HS-27A (cell line): ENCODE results near the gene TGM2.

Source experiments
- DNase-seq: peaks from one replicate; pipeline ENCODE4 v3.0.0-alpha.2; 2012; ENCODE audit warnings: low read depth, missing footprints

TGM2 gene

DNA sequence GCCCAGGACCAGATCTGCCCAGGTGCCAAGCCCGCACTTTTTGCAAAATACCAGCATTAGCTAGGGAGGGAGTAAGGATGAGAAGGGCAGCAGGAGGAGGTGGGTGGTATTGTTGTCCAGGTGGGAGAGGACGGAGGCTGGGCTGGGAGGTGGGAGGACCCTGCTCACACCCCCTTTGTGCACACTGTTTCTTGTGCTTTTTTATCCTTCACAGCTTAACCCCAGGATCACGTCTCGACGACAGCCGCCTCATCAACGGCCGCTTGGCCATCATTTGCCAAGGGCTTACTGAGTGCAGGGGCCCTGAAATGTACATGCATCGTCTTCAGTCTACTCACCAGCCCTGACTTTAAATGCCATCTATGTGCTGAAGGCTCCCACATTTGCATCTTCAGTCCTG lies 12.1 kb upstream of the TGM2 start:
- DNase-seq = no peak

- DNase-seq = no peak
Observed at GRCh38 chr20:38175304-38176180, 10.5 kb upstream of the TGM2 start.

DNA sequence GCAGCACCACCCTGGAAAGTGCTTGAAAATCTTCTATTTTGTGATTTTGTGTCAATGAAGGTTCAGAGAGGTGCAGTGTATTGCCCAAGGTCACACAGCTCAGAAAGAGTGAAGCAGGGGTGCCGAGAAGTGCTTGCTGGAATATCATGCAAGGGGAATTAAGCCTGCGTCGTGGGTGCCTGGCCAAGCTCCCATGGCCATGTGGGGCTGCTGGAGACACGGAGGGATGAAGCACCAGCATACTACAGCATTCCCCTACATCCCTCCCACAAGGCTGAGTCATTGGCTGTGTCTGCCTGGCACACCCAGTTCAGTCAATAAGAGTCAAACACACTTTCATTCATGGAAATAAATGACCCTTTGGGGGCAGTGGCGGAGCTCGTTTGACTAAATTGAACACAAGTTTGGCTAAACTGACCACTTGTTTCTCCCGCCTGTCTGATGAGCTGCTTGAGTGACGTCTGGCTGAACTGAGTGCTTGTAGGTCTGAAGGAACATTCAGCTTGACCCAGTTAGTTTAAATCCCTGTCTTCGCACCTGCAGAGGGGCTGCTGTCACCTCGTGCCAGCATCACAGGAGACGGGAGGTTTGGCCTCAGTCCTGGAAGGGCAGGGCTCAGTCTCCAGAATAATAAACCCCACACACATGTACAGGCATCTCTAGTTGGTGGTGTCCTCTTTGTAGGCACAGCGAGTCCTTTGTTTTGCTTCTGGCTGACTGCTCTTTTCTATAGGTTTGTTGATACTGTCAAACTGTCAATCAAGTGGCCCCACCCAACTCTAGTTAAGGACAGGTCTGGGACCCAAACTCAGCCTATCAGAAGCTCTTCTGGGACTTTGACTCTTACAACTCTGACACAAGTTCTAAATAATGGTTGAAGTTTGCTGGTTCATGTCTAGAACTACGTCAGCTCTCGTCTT lies 8.4 kb upstream of the TGM2 start:
- peak; percentile 93 for DNase-seq

GRCh38 chr20:38172408-38172807 lies 7.3 kb upstream of the TGM2 start:
- DNase-seq = no peak

- DNase-seq = no peak
Observed at GRCh38 chr20:38171675-38172043, 6.6 kb upstream of the TGM2 start.

DNA sequence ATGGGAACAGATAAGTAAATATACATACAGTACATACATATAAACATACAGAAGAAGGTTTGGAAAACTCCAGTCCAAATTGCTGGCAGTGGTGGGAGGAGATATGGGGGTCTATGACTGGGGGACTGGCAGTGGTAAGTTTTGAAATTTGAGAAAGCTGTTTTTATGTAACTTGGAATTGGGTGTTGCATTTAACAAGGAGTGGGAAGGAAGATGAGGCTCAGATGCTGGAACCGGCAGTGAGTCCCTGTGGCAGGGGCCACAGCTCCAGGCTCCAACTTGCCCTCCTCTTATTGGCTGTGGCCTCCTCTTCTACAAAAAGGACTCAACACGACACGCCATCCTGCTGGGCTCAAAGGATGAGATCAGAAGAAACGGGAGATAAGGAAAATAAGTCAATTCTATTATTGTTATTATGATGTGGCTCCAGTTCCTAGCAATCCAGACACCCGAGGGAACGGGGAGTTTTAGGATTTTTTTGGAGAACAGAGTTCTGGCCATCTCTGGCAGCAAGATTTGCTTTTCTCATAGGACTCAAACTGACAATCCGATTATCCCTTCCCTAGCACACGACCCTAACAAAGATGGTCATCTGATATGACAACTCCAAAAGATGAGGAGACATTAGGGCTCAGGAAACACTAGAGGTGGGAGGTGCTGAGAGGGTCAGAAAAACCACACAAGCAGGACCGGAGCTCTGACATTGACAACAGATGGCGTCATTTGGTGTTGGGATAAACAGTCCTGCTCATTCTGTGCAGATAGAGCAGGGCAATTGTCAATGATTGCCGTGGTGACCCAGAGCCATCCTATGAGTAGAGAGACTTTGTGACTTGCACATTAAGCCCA lies 6.0 kb upstream of the TGM2 start:
- DNase-seq = no peak

DNA sequence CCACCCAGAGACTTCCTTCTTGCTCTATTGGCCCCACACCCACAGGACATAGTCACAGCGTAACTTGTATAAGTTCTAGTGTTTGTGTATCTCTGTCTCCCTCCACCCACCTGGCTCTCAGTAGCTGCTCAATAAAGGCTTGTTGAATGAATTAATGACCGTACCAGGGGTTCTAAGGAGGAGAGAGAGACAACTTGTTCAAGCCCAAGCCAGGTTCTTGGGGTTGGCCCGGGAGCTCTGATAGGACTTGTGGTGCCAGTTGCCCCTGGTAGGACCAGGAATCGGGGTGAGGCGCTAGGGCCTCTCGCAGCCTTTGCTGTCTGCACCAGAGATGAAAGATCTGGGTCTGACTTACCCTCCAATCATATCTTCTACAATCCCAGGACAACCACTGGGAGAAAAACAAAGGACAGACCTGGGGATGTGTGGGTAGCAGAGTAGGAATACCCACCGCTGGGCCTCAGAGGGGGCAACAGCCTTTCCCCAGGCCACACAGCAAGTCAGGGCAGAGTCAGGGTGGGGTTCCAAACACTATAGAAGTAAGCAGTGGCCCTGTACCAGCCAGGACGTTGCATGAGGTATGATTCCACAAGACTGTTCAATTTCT lies 5.3 kb upstream of the TGM2 start:
- DNase-seq = no peak

GRCh38 chr20:38169636-38170193 lies 4.6 kb upstream of the TGM2 start:
- DNase-seq = no peak

DNA sequence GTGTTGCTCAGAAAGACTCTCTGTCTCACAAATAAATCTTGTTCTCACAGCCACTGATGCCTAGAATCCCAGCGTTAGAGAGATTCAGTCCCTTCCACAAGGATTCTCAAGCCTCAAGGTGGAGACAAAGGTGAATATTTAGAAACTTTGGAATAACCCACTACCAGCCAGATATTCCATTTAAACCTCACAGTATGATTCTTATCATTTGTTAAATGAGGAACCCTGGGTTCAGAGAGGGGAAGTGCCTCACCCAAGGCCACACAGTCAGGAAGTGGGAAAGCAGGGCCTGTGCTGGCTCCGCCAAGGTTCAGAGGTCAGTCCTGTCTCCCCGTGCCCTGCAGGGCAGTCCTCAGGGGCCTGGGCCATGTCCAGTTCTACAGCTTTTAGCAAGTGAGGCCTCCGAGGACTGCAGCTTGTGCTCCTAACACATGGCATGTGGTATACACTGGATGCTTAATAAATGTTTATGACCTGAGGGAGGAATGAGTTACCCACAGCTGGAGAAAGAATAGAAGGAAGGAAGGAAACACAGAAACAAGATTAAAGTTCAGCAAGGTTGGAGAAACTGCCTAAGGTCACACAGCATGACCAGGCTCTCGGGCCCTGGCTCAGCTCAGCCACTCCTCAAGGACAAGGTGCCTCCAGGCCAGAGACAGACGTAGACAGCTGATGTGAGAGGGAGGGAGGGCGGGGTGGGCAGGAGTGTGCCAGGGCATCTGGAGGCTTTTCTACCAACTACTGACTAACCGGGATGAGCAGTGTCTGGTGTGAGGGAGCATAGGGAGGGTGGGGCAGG lies 3.9 kb upstream of the TGM2 start:
- DNase-seq = no peak

DNA sequence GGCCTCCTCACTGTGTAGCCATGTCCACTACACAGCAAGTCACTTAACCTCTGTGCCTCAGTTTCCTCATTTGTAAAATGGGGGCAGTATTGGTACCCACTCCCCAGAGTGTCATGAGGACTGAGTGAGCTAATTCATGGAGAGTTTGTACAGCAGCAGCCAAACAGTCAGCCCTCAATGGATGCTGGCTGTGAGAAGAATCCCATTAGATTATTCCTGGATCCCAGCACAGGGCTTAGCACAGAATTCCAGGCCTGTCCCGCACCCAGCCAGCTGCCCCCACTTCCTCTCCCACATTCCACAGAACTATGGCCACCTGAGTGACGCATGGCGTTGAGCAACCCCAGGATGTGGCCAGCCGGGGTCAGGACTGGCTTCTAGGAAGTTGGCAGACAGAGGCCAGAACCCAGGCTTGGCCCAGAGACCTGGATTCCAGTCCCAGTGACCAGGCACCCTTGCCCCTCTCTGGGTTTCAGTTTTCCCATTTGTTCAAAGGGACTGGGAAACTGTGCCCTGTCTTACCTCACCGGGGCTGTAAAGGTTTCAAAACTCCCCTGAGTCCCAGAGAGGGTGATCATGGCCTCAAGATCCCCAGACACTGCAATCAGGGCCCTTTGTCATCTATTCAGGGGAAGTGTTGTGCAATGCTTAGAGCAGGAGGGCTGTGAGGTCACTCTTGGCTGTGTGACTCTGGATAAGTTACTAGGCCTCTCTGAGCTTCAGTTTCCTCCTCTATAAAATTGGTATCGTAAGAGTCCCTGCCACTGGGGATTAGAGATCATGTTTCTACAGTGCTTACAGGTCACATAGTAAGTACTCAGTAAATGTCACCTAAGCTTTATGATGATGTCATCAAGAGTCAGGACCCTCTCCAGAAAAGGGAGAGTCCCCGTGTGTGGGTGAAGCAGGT lies 3.0 kb upstream of the TGM2 start:
- peak; percentile 94 for DNase-seq

- no peak for DNase-seq
Observed at GRCh38 chr20:38167328-38167850, 2.3 kb upstream of the TGM2 start.

DNA sequence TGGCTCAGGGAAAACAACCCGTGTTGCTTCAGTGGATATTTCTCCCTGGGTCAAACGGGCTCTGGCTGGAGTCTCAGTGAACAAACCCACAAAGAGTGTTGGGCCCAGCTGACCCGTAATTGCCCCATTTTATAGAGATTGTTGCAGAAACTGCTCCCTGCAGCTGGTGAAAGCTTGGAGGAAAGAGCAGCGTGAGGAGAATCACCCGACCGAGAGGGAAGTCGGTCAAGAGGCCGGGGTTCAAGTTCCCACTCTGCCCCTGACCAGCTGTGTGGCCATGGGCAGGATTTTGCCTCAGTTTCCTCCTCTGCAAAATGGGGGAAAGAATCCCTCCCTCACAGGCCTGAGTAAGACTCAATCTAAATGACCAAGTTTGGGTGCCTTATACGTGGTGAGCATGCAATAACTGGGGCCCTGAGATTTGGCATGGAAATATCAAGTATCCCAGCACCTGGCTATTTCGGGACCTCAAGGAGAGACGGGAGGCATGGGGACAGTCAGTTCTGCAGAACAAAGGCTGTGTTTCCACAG lies 1.7 kb upstream of the TGM2 start:
- no peak for DNase-seq

DNA sequence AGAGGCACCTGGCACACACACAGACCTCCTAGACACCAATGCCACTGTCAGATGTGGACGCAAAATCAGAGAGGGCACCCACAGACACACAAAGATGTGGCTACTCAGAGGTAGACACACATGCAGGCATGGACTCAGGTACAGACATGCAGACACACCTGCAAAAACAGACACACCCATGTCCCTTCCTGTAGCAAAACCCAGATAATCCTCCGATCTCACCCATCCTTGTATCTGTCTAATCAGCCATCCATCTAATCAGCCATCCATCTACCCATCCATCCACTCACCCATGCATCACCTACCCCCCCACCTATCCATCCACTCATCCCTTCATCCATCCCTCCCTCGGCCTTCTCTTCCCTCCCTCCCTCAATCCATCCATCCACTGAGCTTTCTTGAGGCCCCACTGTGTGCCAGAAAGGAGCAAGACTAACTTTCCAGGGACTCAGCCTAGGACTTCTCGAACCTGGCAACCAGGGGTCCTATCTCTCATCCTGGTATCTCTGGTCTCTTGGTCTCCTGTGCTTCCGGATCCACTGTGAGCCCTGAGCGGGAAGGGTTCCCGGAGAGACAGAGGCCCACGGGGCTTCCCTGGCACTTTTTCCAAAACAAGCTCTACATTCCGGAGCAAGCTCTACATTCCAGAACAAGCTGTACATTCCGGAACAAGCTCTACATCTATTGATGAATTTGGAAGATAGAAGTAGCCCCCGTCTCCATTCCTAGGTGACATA lies 1.1 kb upstream of the TGM2 start:
- no peak for DNase-seq

- no peak for DNase-seq
Observed at GRCh38 chr20:38164624-38165088, 414 bp downstream of the TGM2 start.

DNA sequence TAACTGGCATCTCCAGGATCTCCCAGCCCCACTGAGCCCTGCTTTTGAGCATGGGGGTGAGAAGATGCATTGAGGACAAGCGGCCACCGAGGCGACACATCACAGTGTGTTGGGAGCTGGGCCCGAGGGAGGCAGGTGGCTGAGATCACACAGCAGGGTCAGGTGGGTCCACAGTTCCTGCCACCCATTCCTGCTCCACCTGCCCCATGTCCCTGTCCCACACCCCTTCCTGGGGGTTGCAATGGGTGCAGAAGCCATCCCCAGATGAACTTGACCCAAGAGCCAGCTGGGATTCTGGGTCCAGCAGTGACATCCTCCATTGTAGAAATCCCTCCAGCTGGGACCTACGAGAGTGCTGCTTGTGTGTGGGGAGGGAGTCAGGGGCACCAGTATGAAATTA lies 1.0 kb downstream of the TGM2 start:
- DNase-seq = no peak

GRCh38 chr20:38162878-38163875 lies 1.9 kb downstream of the TGM2 start:
- no peak for DNase-seq

GRCh38 chr20:38162149-38162548 lies 2.9 kb downstream of the TGM2 start:
- DNase-seq = no peak
